SU-DHL-6 (cell line): ENCODE measurements around the gene CIB1.

ENCODE experiments used
- EZH2phosphoT487 ChIP-seq: fragments of 200-600 bp; sonication (generic), shearing (Covaris generic); conservative IDR thresholded peaks from 2 replicates; pipeline ENCODE4 v1.6.1; 2018; ENCODE audit warnings: mild to moderate bottlenecking, antibody characterized with exemption, low read length, moderate library complexity, mixed read lengths
- TF ChIP-seq, protein P1 (sequence below): fragments of 200-600 bp; sonication (generic); IDR thresholded peaks from one replicate; pipeline ENCODE4 v1.5.1; 2017; ENCODE audit warnings: antibody characterized with exemption, mild to moderate bottlenecking, low read length, moderate library complexity; ENCODE audit not compliant: insufficient read depth, poor library complexity, severe bottlenecking

GRCh38 chr15:90230610-90231009 is 3.1 kb downstream of the CIB1 start:
- TF ChIP-seq, protein P1, sequence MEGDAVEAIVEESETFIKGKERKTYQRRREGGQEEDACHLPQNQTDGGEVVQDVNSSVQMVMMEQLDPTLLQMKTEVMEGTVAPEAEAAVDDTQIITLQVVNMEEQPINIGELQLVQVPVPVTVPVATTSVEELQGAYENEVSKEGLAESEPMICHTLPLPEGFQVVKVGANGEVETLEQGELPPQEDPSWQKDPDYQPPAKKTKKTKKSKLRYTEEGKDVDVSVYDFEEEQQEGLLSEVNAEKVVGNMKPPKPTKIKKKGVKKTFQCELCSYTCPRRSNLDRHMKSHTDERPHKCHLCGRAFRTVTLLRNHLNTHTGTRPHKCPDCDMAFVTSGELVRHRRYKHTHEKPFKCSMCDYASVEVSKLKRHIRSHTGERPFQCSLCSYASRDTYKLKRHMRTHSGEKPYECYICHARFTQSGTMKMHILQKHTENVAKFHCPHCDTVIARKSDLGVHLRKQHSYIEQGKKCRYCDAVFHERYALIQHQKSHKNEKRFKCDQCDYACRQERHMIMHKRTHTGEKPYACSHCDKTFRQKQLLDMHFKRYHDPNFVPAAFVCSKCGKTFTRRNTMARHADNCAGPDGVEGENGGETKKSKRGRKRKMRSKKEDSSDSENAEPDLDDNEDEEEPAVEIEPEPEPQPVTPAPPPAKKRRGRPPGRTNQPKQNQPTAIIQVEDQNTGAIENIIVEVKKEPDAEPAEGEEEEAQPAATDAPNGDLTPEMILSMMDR = no peak
- no peak for TF ChIP-seq EZH2phosphoT487
